ENCODE results near the gene GTF2F1.
"Not testable (repeated sequence)": the region's sequence is repeated elsewhere in the genome, so short reads cannot be mapped to it uniquely, and the experiment has no call there.

GTF2F1 gene

GRCh38 chr19:6381030-6381750 is 11.8 kb downstream of the GTF2F1 start:
- no peak for FAIRE-seq

DNA sequence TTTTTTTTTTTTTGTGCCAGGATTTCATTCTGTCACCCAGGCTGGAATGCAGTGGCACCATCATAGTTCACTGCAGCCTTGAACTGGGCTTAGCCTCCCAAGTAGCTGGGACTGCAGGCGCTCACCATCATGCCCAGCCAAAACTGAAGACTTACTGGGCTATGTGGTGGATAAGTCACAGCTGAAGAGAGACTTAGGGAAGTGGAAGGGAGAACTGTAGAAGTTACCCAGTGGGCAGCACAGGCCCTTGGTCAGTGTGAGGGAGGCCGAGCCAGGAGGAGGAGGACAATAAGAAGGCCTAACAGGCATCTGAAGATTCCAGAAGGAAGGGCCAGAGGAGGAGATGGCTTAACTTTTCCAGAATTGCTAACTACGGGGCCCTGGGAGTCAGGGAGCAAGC is 13.2 kb downstream of the GTF2F1 start:
- no peak for FAIRE-seq

DNA sequence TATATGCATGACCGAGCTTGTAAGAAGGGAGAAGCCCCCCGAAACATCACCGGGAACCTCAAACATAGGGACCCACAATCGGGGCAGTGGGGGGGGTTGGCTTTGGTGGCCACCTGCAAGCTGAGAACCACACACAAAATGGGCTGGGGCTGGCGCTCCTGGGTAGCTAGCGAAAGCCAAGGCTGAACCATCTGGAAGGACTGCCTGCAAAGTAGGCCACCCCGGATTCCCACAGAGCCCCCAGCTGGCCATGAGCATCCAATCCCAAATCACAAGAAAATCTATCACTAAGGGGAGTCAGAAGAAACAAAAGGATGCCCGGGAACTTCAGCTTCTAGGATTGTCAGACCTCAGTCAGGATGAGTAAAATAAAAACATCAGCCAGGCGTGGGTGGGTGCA is 14.5 kb downstream of the GTF2F1 start:
- FAIRE-seq: no peak

DNA sequence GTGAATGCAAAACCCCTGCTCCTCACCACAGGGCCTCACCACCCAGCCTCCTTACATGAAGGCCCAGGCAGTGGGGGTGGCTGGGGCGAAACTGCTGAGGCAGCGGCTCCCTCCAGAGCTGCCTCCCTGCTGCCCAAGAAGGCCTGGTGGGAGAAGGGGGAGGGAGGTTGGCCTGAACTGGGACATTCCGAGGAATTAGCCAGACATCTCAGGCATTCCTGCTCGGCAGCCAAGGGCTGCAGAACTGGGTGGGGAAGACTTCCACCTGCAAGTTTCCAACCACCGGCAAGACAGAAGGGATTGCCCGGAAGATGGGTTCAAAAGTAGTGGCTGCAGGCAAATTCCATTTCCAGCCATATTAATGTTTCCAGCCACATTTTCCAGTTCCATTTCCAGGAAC is 14.9 kb downstream of the GTF2F1 start:
- FAIRE-seq: no peak

GRCh38 chr19:6376512-6377190 is 16.3 kb downstream of the GTF2F1 start:
- FAIRE-seq: no peak

DNA sequence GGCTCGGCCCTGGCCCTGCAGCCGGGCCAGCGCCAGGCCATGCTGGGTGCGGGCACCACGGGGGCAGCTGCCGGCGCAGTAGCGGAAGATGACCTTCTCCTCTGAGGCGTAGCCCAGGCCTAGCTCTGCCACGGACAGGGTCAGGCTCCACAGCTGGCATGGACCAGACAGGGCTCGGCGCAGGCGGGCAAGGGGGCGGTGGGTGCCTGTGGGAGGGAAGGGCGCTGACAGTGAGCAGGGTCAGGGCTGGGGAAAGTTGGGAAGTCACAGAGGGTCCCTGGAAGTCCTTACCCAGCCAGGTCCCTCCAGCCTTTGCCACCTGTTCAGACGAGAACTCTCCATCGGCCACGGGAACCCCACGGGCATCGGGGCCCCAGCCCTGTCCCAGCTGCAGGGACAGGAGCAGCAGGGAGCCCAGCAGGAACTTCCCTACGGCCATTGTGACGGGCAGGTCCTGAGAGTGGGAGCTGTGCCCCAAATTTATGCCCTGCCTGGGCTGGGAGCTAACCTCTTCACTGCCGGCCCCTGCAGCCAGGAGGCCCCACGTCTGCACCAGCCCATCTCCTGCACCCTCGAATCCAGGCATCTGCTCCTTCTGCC is 17.5 kb downstream of the GTF2F1 start, which contains the start of gene PSPN:
Gene PSPN (minus strand): TSS at position 523 of the 600 bp plus-strand sequence. CDS start 84 bp downstream, at position 439.
- no peak for FAIRE-seq

DNA sequence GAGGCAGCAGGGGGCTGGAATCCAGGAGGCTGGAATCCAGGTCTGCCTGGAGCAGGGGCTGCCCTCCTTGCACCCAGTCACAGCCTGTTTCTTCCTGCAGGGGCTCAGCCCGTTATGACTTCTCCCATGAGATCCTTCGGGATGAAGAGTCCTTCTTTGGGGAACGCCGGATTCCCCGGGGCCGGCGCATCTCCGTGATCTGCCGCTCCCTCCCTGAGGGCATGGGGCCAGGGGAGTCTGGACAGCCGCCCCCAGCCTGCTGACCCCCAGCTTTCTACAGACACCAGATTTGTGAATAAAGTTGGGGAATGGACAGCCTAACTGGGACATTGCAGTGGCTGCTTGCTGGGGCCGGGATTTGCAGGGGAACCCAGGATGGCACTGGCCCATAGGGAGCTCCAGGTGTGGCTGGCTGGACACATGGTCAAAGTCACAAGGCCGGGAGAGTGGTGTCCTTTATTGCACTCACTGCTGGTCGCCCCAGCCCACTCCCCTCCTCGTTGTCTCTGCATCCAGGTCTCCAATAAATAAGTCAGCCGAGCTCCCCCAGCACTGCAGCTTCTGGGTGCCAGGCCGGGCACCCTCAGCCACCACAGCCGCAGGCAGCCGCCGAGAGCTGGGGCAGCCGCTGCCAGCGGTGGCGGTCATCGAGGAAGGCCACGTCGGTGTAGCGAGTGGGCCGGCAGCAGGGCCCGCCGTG is 18.1 kb downstream of the GTF2F1 start:
- no peak for FAIRE-seq

GRCh38 chr19:6374161-6374709 is 18.7 kb downstream of the GTF2F1 start:
- no peak for FAIRE-seq

DNA sequence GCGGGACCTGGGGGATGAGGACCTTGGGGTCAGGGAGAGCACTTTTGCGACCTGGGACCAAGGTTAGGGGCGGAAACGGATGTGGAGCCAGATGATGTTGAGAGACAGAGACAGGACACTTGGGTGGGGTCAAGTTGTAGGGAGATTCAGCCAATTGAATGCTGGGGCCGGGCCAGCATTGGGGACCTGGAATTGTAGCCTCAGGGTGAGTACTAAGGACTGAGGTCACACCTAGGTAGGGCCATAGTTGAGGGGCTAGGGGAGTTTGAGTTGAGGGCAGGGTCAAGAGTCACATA is 19.2 kb downstream of the GTF2F1 start:
- no peak for FAIRE-seq

DNA sequence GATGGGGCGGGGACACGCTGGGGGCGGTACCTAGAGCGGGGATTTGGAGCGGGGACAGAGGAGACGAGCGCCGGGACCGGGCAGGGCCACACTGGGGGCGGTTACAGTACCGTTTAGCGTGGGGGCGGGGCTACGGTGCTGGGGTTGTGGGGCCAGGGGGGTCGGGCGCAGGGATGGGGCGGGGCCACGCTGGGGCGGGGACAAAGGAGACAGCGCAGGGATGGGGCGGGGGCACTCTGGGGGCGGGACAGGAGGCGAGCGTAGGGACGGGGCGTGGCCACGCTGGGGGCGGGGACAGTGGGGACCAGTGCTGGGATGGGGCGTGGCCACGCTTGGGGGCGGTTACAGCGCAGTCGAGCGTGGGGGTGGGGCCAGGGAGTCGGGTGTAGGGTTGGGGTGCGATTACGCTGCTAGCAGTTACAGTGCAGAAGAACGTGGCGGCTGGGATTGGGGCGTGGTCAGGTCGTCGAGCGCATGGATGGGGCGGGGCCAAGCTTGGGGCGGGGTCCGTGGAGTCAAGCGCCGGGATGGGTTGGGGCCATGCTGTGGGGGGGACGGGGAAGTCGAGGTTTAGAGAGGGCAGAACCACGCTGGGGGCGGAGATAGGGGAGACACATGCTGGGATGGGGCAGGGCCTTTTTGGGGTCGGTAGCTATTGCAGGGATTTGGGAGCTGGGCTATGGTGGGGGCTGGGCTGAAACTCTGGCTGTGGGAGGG is 19.7 kb downstream of the GTF2F1 start:
- no peak for FAIRE-seq

GRCh38 chr19:6372594-6373095 is 20.3 kb downstream of the GTF2F1 start, which contains the start of gene ALKBH7:
Gene ALKBH7, plus strand, starts transcription at chr19:6372794. Its CDS starts 27 bp downstream, at chr19:6372821.
- FAIRE-seq: peak; percentile 95

DNA sequence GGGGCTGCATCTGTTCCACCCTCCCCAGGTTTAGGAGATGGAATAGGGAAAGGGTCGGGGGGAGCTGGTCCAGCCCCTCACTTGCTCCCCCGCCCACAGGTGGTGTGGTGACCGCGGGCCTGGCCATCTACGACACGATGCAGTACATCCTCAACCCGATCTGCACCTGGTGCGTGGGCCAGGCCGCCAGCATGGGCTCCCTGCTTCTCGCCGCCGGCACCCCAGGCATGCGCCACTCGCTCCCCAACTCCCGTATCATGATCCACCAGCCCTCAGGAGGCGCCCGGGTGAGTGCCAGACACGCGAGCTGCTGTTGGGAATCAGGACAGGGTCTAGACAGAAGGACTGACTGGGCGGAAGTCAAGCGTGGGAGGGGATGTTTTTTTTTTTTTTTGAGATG is 28.6 kb downstream of the GTF2F1 start:
- no peak for FAIRE-seq

DNA sequence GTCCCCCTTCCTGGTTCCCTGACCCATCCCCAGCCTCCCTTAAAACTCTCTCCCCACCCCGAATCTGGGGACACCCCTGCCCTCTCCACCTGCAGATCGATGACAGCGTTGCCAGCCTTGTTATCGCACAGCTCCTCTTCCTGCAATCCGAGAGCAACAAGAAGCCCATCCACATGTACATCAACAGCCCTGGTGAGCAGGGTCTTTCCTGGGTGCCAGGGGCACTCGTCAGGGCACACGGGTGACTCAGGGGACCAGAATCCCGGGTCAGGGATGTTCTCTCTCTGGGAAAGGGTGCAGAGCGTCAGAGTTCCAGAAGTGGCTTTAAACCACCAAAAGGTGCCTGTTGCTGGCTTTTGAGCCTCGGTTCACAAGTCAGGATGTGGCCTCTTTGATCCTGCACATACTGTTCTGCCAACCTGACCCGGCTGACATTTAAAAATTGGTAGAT is 30.6 kb downstream of the GTF2F1 start:
- no peak for FAIRE-seq

- FAIRE-seq: no peak
Observed at GRCh38 chr19:6362027-6362350, 31.0 kb downstream of the GTF2F1 start.

- not testable (repeated sequence) for FAIRE-seq
Observed at GRCh38 chr19:6360857-6361216, 32.1 kb downstream of the GTF2F1 start.

DNA sequence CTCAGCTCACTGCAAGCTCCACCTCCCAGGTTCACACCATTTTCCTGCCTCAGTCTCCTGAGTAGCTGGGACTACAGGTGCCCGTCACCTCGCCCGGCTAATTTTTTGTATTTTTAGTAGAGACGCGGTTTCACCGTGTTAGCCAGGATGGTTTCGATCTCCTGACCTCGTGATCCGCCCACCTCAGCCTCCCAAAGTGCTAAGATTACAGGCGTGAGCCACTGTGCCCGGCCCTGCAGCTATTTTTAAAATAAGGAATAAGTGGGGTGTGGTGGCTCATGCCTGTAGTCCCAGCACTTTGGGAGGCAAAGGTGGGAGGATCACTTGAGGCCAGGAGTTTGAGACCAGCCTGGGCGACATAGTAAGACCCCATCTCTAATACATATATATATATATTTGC is 32.5 kb downstream of the GTF2F1 start:
- not testable (repeated sequence) for FAIRE-seq

- no peak for FAIRE-seq
Observed at GRCh38 chr19:6359568-6360341, 33.2 kb downstream of the GTF2F1 start.

- FAIRE-seq: no peak
Observed at GRCh38 chr19:6358003-6358402, 35.0 kb downstream of the GTF2F1 start.

DNA sequence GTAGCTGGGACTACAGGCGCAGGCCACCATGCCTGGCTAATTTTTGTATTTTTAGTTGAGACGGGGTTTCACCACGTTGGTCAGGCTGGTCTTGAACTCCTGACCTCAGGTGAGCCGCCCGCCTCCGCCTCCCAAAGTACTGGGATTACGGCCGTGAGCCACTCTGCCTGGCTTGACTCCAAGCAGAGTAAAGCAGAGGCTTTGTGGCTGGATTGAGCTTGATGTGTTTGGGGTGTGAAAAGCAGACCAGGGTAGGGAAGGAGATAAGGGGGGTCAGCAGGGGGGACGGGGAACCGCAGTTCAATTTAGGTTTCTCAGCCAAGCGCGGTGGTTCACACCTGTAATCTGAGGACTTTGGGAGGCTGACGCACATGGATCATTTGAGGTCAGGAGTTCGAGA is 35.8 kb downstream of the GTF2F1 start:
- FAIRE-seq: no peak

DNA sequence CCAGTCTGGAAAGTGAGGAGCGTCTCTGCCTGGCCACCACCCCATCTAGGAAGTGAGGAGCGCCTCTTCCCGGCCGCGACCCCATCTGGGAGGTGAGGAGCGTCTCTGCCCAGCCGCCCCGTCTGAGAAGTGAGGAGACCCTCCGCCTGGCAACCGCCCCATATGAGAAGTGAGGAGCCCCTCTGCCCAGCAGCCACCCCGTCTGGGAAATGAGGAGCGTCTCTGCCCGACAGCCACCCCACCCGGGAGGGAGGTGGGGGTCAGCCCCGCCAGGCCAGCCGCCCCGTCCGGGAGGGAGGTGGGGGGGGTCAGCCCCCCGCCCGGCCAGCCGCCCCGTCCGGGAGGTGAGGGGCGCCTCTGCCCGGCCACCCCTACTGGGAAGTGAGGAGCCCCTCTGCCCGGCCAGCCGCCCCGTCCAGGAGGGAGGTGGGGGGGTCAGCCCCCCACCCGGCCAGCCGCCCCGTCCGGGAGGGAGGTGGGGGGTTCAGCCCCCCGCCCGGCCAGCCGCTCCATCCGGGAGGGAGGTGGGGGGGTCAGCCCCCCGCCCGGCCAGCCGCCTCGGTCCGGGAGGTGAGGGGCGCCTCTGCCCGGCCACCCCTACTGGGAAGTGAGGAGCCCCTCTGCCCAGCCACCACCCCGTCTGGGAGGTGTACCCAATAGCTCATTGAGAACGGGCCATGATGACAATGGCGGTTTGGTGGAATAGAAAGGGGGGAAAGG is 37.5 kb downstream of the GTF2F1 start:
- FAIRE-seq: not testable (repeated sequence)

- no peak for FAIRE-seq
Observed at GRCh38 chr19:6354098-6354674, 38.8 kb downstream of the GTF2F1 start.

Data from islet of Langerhans (tissue), 1 donor.